Neural crest cell (in vitro differentiated cells): ENCODE results near the gene SCARB1. TPM values are rescaled to one million over a fixed set of nuclear protein-coding genes. Genes with fewer than 3 reads are reported as not detected.

Experiments
- DNase-seq: peaks from one replicate; pipeline ENCODE4 v3.0.0; 2021; ENCODE audit warnings: low read depth, mixed read lengths, low spot score
- H3K27ac Mint-ChIP-seq: one replicate; pipeline ENCODE4 v1.8.0; 2021; ENCODE audit warnings: mild to moderate bottlenecking, mixed read lengths; ENCODE audit not compliant: unreplicated experiment
- H3K27me3 Mint-ChIP-seq: 2 replicates; pipeline ENCODE4 v1.8.0; 2021; ENCODE audit warnings: low read depth, mild to moderate bottlenecking, mixed read lengths
- H3K36me3 Mint-ChIP-seq: 2 replicates; pipeline ENCODE4 v1.8.0; 2021; ENCODE audit warnings: low read depth, mild to moderate bottlenecking, mixed read lengths
- H3K4me1 Mint-ChIP-seq: 2 replicates; pipeline ENCODE4 v1.8.0; 2021; ENCODE audit warnings: mixed read lengths
- H3K4me3 Mint-ChIP-seq: one replicate; pipeline ENCODE4 v1.8.0; 2021; ENCODE audit warnings: mild to moderate bottlenecking, mixed read lengths
- H3K9me3 Mint-ChIP-seq: 2 replicates; pipeline ENCODE4 v1.8.0; 2021; ENCODE audit warnings: mixed read lengths
- total RNA-seq: library from RNA; stranded (reverse); gene quantifications from 2 replicates; pipeline ENCODE4 v1.2.1, GENCODE V29; 2021
- TF ChIP-seq, protein P1 (sequence below): fragments of 200-600 bp; sonication (generic); conservative IDR thresholded peaks from 2 replicates; pipeline ENCODE4 v1.5.0; 2021; ENCODE audit warnings: antibody characterized with exemption, mild to moderate bottlenecking

SCARB1 gene
- total RNA-seq, 1 donor from 2014 or later, result 50.9 TPM

DNA sequence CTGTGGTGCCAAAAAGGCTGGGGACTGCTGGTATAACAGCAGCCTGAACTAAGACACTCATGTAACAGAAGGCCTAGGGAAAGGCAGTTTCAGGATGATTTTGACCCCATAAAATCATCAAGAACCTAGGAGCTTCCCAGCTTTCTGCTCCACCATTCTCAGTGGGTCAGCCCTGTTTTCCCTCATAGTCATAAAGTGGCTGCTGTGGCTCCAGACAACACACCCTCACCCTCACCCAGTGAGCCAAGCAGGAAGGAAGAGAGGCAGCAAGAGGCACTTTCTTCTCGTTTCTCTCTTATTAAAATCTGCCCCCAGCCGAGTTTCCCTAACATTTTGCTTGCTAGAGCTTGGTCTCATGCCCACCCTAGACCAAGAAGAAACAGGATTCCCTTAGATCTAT lies 131.8 kb downstream of the SCARB1 start:
- TF ChIP-seq, protein P1, sequence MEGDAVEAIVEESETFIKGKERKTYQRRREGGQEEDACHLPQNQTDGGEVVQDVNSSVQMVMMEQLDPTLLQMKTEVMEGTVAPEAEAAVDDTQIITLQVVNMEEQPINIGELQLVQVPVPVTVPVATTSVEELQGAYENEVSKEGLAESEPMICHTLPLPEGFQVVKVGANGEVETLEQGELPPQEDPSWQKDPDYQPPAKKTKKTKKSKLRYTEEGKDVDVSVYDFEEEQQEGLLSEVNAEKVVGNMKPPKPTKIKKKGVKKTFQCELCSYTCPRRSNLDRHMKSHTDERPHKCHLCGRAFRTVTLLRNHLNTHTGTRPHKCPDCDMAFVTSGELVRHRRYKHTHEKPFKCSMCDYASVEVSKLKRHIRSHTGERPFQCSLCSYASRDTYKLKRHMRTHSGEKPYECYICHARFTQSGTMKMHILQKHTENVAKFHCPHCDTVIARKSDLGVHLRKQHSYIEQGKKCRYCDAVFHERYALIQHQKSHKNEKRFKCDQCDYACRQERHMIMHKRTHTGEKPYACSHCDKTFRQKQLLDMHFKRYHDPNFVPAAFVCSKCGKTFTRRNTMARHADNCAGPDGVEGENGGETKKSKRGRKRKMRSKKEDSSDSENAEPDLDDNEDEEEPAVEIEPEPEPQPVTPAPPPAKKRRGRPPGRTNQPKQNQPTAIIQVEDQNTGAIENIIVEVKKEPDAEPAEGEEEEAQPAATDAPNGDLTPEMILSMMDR, result no peak
- Mint-ChIP-seq H3K9me3 (no peaks in the 10 kb centered on the region), H3K27ac (no peak overlapping the region), H3K4me3 (no peak overlapping the region), H3K36me3 (no peaks in the 10 kb centered on the region), H3K27me3 (peaks cover 39% of the 10 kb centered on the region), H3K4me1 (peaks cover 47% of the 10 kb centered on the region)
- no peak for DNase-seq

DNA sequence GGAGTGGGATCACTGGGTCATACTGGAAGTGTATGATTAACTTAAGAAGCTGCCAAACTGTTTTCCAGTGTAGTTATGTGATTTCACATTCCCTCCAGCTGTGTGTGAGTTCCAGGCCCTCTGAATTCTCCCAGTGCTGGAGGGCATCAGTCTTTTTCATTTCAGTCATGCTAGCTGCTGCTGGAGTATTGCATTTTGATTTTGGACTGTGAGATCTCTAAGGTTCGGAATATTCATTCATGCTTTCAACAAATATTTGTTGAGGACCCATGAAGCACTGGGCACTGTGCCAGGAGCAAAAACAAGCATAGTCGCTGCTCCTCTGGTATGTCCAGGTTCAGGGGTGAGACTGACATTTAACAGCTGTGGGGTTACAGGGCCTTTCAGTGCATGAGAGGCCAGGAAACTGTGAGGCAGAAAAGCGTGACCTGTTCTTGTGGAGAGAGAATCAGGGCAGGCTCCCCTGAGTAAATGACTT lies 133.2 kb downstream of the SCARB1 start:
- no peak for DNase-seq
- H3K27ac Mint-ChIP-seq, result no peak overlapping the region
- TF ChIP-seq, protein P1, result no peak
- H3K9me3 Mint-ChIP-seq, result no peaks in the 10 kb centered on the region
- no peaks in the 10 kb centered on the region for H3K36me3 Mint-ChIP-seq
- H3K4me1 Mint-ChIP-seq, result peaks cover 56% of the 10 kb centered on the region
- peaks cover 37% of the 10 kb centered on the region for H3K27me3 Mint-ChIP-seq
- no peak overlapping the region for H3K4me3 Mint-ChIP-seq

DNA sequence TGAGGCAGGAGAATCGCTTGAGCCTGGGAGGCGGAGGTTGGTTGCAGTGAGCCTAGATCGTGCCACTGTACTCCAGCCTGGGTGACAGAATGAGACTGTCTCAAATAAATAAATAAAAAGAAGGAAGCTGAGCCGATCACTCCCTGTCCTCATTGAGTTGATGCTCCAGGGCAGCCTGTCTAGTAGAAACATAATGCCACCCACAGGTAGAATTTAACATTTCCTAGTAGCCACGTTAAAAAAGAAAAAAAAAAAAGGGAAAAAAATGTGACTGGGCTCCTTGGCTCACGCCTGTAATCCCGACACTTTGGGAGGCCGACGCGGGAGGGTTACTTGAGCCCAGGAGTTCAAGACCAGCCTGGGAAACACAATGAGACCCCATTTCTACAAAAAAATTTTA lies 135.7 kb downstream of the SCARB1 start:
- no peaks in the 10 kb centered on the region for H3K36me3 Mint-ChIP-seq
- H3K27me3 Mint-ChIP-seq, result peaks cover 17% of the 10 kb centered on the region
- no peak for DNase-seq
- no peak overlapping the region for H3K4me3 Mint-ChIP-seq
- H3K27ac Mint-ChIP-seq, result peak overlapping the region; percentile 31
- no peaks in the 10 kb centered on the region for H3K9me3 Mint-ChIP-seq
- H3K4me1 Mint-ChIP-seq, result peaks cover 44% of the 10 kb centered on the region
- TF ChIP-seq, protein P1, result no peak

DNA sequence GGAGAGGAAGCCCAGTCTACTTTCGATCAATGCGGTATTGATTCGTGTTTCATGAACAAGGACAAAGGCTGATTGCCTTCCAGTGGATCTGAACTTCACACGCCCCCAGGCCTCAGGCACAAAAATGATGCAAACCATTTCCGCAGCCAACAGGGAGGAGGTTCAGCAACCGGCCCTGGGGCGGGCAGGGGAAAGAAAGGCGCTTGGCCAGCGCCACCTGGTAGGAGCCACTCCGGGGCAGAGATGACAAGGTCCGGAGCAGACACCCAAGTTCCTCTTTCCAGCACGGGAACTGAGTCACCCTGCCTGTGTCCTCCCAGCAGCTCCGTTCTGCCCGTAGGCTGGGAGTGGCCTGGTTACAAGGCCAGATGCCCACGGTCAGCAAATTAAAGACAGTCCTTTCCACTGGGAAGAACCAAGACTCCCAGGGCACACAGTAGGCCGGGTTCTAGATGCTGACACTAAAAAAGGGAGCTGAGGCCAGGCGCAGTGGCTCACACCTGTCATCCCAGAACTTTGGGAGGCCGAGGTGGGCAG lies 136.3 kb downstream of the SCARB1 start:
- Mint-ChIP-seq H3K4me1 (peaks cover 39% of the 10 kb centered on the region), H3K9me3 (no peaks in the 10 kb centered on the region), H3K27ac (peak overlapping the region; percentile 31), H3K27me3 (peaks cover 12% of the 10 kb centered on the region), H3K4me3 (peak overlapping the region; percentile 31), H3K36me3 (no peaks in the 10 kb centered on the region)
- peak; percentile 45 for DNase-seq
- TF ChIP-seq, protein P1, result no peak

Other genes with a start within 250 kb of the SCARB1 start
- 673 and 687 TPM in 2 replicates for gene UBC, start 50.8 kb upstream of the SCARB1 start, total RNA-seq
- gene DHX37, start 125.3 kb upstream of the SCARB1 start, total RNA-seq, result 24.9 and 25.5 TPM in 2 replicates
- 18.6 and 19.0 TPM in 2 replicates for gene BRI3BP, start 129.8 kb upstream of the SCARB1 start, total RNA-seq
- gene AACS, start 201.6 kb upstream of the SCARB1 start, total RNA-seq, result 31.9 and 32.2 TPM in 2 replicates